Measurements from ENCODE around the gene CCL19. TPM values are rescaled to one million over a fixed set of nuclear protein-coding genes. Genes with fewer than 3 reads are reported as not detected.
A peak's percentile ranks its signal among the peaks of the same experiment; 100 is the strongest.

CCL19 gene
- total RNA-seq, 2 donors from 2014 or later, result not detected

DNA sequence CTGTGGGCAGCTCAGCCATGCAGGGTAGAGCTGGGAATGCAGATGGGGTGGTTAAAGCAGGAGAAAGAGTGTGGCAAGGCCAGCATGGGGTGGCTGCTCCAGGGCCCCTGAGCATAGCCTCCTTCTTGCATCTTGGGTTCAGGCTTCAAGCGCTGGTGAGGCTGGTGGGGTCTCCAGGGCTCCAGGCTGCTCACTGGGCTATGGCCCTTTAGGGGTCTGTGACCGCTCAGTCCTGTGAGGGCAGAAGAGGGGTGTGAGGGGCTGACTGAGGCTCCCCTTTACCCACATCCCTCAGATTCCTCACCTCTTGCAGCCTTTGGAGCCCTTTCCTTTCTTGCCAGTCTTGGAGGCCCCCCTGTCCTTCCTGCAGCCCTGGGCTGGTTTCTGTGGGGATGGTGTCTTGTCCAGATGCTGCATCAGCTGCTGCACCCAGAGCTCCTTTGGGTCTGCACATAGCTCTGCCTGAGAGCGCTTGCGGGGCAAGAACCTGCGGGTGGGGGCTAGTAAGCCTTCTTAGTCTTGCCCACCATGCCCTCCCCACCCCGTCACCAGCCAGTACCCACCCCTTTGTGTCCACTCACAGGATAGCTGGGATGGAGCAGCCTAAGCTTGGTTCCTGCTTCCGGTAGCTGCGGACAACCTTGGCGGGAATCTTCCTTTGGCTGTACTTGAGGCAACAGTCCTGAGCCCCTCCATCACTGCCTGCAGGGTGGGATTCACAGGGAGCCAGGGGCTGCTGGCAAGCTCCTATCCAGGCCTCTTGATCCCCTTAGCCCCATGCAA lies 18.3 kb upstream of the CCL19 start:
- Histone ChIP-seq H3K9ac (ENCODE audit: extremely low read depth, low read length, poor library complexity, severe bottlenecking) (no peak overlapping the region), H3K27me3 (ENCODE audit: control insufficient read depth, insufficient read depth, low read length, poor library complexity, severe bottlenecking) (peaks cover 11% of the 10 kb centered on the region), H3K4me3 (ENCODE audit: low read length) (no peak overlapping the region), H3K4me1 (ENCODE audit: control insufficient read depth, insufficient read depth, low read length) (no peaks in the 10 kb centered on the region), H3K27ac (ENCODE audit: low read depth, low read length) (no peak overlapping the region), H3K9me3 (ENCODE audit: control insufficient read depth, low read length) (no peaks in the 10 kb centered on the region), H3K36me3 (ENCODE audit: control insufficient read depth, insufficient read depth, low read length) (no peaks in the 10 kb centered on the region)
- Mint-ChIP-seq H3K4me3 (no peak overlapping the region), H3K36me3 (ENCODE audit: low read depth) (no peaks in the 10 kb centered on the region), H3K4me1 (peaks cover 7% of the 10 kb centered on the region), H3K27me3 (ENCODE audit: insufficient read depth) (peaks cover 16% of the 10 kb centered on the region), H3K9me3 (no peaks in the 10 kb centered on the region), H3K27ac (no peak overlapping the region)
- 90 to 96% methylated on average over 2 to 9 of the region's 9 CpGs for WGBS, 2 experiments (ENCODE audit: insufficient coverage in 1 of 2, insufficient read length in 1 of 2)
- DNase-seq, result no peak
- TF ChIP-seq, protein P1, sequence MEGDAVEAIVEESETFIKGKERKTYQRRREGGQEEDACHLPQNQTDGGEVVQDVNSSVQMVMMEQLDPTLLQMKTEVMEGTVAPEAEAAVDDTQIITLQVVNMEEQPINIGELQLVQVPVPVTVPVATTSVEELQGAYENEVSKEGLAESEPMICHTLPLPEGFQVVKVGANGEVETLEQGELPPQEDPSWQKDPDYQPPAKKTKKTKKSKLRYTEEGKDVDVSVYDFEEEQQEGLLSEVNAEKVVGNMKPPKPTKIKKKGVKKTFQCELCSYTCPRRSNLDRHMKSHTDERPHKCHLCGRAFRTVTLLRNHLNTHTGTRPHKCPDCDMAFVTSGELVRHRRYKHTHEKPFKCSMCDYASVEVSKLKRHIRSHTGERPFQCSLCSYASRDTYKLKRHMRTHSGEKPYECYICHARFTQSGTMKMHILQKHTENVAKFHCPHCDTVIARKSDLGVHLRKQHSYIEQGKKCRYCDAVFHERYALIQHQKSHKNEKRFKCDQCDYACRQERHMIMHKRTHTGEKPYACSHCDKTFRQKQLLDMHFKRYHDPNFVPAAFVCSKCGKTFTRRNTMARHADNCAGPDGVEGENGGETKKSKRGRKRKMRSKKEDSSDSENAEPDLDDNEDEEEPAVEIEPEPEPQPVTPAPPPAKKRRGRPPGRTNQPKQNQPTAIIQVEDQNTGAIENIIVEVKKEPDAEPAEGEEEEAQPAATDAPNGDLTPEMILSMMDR (conservative IDR thresholded peaks at IDR 0.05), result no peak

GRCh38 chr9:34707130-34707529 lies 16.1 kb upstream of the CCL19 start:
- H3K27ac Mint-ChIP-seq, result no peak overlapping the region

DNA sequence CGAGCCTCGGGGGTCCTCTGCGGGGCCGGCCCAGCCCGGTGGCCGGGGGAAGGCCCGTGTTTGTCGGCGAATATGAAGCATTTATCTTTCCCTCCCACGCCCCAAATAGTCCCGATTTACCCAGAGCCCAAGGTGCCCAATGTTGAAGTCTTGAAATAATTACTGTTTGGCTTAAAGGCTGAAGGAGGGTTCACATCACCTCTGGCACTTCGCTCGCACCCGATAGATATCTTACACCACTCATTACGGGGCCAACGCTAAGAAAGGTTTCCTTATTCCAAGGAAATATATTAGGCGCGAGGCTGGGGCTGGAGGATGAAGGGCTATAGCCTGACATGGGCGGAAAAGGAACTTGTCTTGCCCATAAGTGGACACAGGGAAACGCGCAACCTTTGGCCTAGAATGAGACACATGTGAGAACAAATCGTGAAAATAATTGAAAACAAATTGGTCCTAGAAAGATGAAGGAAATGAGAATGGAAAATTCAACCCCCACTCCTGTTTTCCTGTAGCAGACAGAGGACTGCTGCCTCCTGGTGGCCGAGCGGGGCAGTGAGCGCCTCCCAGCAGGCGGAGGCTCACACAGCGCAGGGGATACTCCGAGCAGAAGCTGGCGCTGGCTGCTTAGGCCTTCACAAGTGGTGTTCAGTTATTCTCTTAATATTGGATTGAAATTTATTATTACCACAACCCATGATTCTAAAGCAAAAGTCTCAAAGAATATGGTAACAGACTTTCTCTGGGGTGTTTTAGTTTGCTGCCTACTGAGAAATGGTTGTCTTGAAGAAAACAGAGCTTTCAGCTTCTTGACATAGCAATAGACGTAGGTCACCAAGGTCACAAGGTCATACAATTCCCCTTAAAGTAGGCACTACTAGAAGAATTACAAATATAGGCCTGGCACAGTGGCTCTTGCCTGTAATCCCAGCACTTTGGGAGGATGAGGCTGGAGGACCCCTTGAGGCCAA lies 11.0 kb upstream of the CCL19 start:
- H3K9ac ChIP-seq (ENCODE audit: extremely low read depth, low read length, poor library complexity, severe bottlenecking), result no peak overlapping the region
- TF ChIP-seq, protein P1 (conservative IDR thresholded peaks at IDR 0.05), result peak; percentile 99
- WGBS, 2 experiments (ENCODE audit: insufficient coverage in 1 of 2, insufficient read length in 1 of 2), result 17 to 24% methylated on average over 9 to 30 of the region's 30 CpGs
- H3K9me3 Mint-ChIP-seq, result no peaks in the 10 kb centered on the region
- H3K36me3 ChIP-seq (ENCODE audit: control insufficient read depth, insufficient read depth, low read length), result no peaks in the 10 kb centered on the region
- peaks cover 10% of the 10 kb centered on the region for H3K4me1 Mint-ChIP-seq
- no peaks in the 10 kb centered on the region for H3K9me3 ChIP-seq (ENCODE audit: control insufficient read depth, low read length)
- H3K27me3 Mint-ChIP-seq (ENCODE audit: insufficient read depth), result peaks cover 52% of the 10 kb centered on the region
- H3K4me1 ChIP-seq (ENCODE audit: control insufficient read depth, insufficient read depth, low read length), result no peaks in the 10 kb centered on the region
- peak overlapping the region; percentile 50 for H3K4me3 Mint-ChIP-seq
- H3K36me3 Mint-ChIP-seq (ENCODE audit: low read depth), result no peaks in the 10 kb centered on the region
- H3K27ac Mint-ChIP-seq, result no peak overlapping the region
- peaks cover 33% of the 10 kb centered on the region for H3K27me3 ChIP-seq (ENCODE audit: control insufficient read depth, insufficient read depth, low read length, poor library complexity, severe bottlenecking)
- peak; percentile 94 for DNase-seq
- H3K27ac ChIP-seq (ENCODE audit: low read depth, low read length), result no peak overlapping the region
- peak overlapping the region; percentile 59 for H3K4me3 ChIP-seq (ENCODE audit: low read length)

More at GRCh38 chr9:34707130-34707529, 16.1 kb upstream of the CCL19 start:
- no peaks in the 10 kb centered on the region for H3K27me3 ChIP-seq (ENCODE audit: control insufficient read depth, insufficient read depth, low read length, poor library complexity, severe bottlenecking)
- no peak overlapping the region for H3K4me3 ChIP-seq (ENCODE audit: low read length)
- no peaks in the 10 kb centered on the region for H3K36me3 ChIP-seq (ENCODE audit: control insufficient read depth, insufficient read depth, low read length)
- DNase-seq, result no peak
- no peak overlapping the region for H3K27ac ChIP-seq (ENCODE audit: low read depth, low read length)
- no peaks in the 10 kb centered on the region for H3K4me1 ChIP-seq (ENCODE audit: control insufficient read depth, insufficient read depth, low read length)
- Mint-ChIP-seq H3K4me1 (peaks cover 5% of the 10 kb centered on the region), H3K9me3 (no peaks in the 10 kb centered on the region), H3K4me3 (no peak overlapping the region), H3K36me3 (ENCODE audit: low read depth) (no peaks in the 10 kb centered on the region), H3K27me3 (ENCODE audit: insufficient read depth) (peaks cover 11% of the 10 kb centered on the region)
- H3K9ac ChIP-seq (ENCODE audit: extremely low read depth, low read length, poor library complexity, severe bottlenecking), result no peak overlapping the region
- TF ChIP-seq, protein P1 (conservative IDR thresholded peaks at IDR 0.05), result no peak
- H3K9me3 ChIP-seq (ENCODE audit: control insufficient read depth, low read length), result no peaks in the 10 kb centered on the region
- WGBS, 2 experiments (ENCODE audit: insufficient coverage in 1 of 2, insufficient read length in 1 of 2), result 94 to 100% methylated on average over 2 of the region's 2 CpGs
